Ovary (tissue), 9 donors: ENCODE data around the gene CLOCK. TPM values are rescaled to one million over a fixed set of nuclear protein-coding genes. Genes with fewer than 3 reads are reported as not detected.
A peak's percentile ranks its signal among the peaks of the same experiment; 100 is the strongest.

ENCODE experiments used
- DNase-seq, 5 donors: peaks; one replicate each; pipeline ENCODE4 v3.0.0-alpha.2; 2019 to 2020
- H3K27ac ChIP-seq, 2 donors: fragments of 200-600 bp; one replicate each; pipeline versions ENCODE4 v1.5.1 to v1.8.0; 2019 to 2022
- H3K27me3 ChIP-seq: fragments of 200-600 bp; one replicate; pipeline ENCODE4 v1.8.0; 2022
- H3K36me3 ChIP-seq: fragments of 200-600 bp; sonication (generic); one replicate; pipeline ENCODE4 v1.5.1; 2019
- H3K4me1 ChIP-seq: one replicate; pipeline ENCODE4 v1.8.1; 2013; ENCODE audit warnings: mild to moderate bottlenecking, moderate library complexity; ENCODE audit not compliant: insufficient read depth
- H3K4me3 ChIP-seq: fragments of 200-600 bp; sonication (generic); one replicate; pipeline ENCODE4 v1.5.1; 2017
- H3K9me3 ChIP-seq, 2 donors: fragments of 200-600 bp in 1 of 2; sonication (generic) in 1 of 2; one replicate each; pipeline versions ENCODE4 v1.5.1 to v1.8.1; 2013 to 2019; ENCODE audit warnings: mild to moderate bottlenecking in 1 of 2, moderate library complexity in 1 of 2
- CTCF ChIP-seq, 3 donors: fragments of 450-650 bp in 2 of 3; fragments of 200-600 bp in 1 of 3; IDR thresholded peaks; one replicate each; pipeline versions ENCODE4 v1.5.1 to v1.8.0; 2016 to 2022; ENCODE audit warnings: antibody characterized with exemption in 3 of 3, mild to moderate bottlenecking in 1 of 3
- EP300 ChIP-seq: sonication (generic); formaldehyde crosslinking; IDR thresholded peaks from one replicate; pipeline ENCODE4 v1.6.1; 2017; ENCODE audit warnings: antibody characterized with exemption
- POLR2A ChIP-seq: fragments of 450-650 bp; IDR thresholded peaks from one replicate; pipeline ENCODE4 v1.6.1; 2017; ENCODE audit warnings: antibody characterized with exemption, mild to moderate bottlenecking, moderate library complexity
- WGBS, 3 donors: extraction: QIAGEN DNeasy Blood & Tissue Kit in 1 of 3; methylation state at CpG; one replicate each; pipeline versions ENCODE4 v1.1.5 to v1.1.7; 2013 to 2017; 5-methylcytosine and 5-hydroxymethylcytosine counted together
- intact Hi-C, 4 donors: fragments of 100-400 bp; cut with DNase I; formaldehyde crosslinking; loops; one replicate each; pipeline versions ENCODE4 v1.11.0 to v1.15.1; 2022 to 2023
- polyA plus RNA-seq, 2 donors: library from polyadenylated mRNA; stranded (reverse); fragments of 200-250 nt in 1 of 2; fragments of 350-450 nt in 1 of 2; fragmentation: Illumina TruSeq in 1 of 2; extraction: RNeasy Lipid Tissue Mini Kit (QIAGEN cat#74804) in 1 of 2; gene quantifications; one replicate each; pipeline ENCODE4 v1.2.3, GENCODE V29; 2013 to 2014
- total RNA-seq, 7 donors: library from RNA; depleted of rRNA in 2 of 7; stranded (reverse); fragments of >200 nt in 2 of 7; fragmentation: NEBNext Ultra II Directional in 3 of 7; extraction: Animal tissue kit (Norgen Biotek cat#: 25700) in 3 of 7; gene quantifications; one replicate each; pipeline versions ENCODE4 v1.1.0 to v1.2.4, GENCODE V29; 2016 to 2023
- donor health status: DM: no; HTN: no; CAD: no; lungs with moderate emphysema.
- donor health status: DM: no; HTN: no; CAD: no.
- donor health status: Bipolar disorder and iron deficiency.
- donor health status: DM: yes; HTN: yes; CAD: no.
- donor health status: DM: no; HTN: no; CAD: no.
- donor health status: DM: yes; HTN: yes; CAD: no.

CLOCK gene
- total and polyA plus RNA-seq, 9 donors: 5.4 to 36.4 (median 27.5) TPM

- Histone ChIP-seq H3K27me3 (no peaks in the 10 kb centered on the region), H3K4me1 (no peaks in the 10 kb centered on the region), H3K36me3 (no peaks in the 10 kb centered on the region), H3K9me3 (no peaks in the 10 kb centered on the region), H3K4me3 (no peak overlapping the region), H3K27ac (no peak overlapping the region)
- intact Hi-C loops: loop anchor here in 1 of 4 donors (10.0 kb wide), 1 partner anchor 594 kb away; no protein-coding TSS in a partner anchor
- TF ChIP-seq CTCF (IDR thresholded peaks at IDR 0.05): no peak
- TF ChIP-seq EP300: no peak
- TF ChIP-seq POLR2A: no peak
- DNase-seq: no peak
- 87 to 92% (median 91%) methylated on average over 1 of the region's 1 CpG for WGBS, 3 donors
These were observed 22.3 kb upstream of the CLOCK start for GRCh38 chr4:55568905-55569504.

- intact Hi-C loops: loop anchor here in 1 of 4 donors (10.0 kb wide), 1 partner anchor 587 kb away; no protein-coding TSS in a partner anchor
- Histone ChIP-seq H3K27me3 (no peaks in the 10 kb centered on the region), H3K4me3 (no peak overlapping the region), H3K36me3 (no peaks in the 10 kb centered on the region), H3K27ac (no peak overlapping the region), H3K4me1 (no peaks in the 10 kb centered on the region), H3K9me3 (no peaks in the 10 kb centered on the region)
- no peak for DNase-seq
- 92 to 97% (median 95%) methylated on average over 1 of the region's 1 CpG for WGBS, 3 donors
- TF ChIP-seq EP300: no peak
These were observed 15.2 kb upstream of the CLOCK start for GRCh38 chr4:55561889-55562288.

GRCh38 chr4:55560096-55560495 lies 13.4 kb upstream of the CLOCK start:
- DNase-seq: no peak
- no peaks in the 10 kb centered on the region for H3K4me1 ChIP-seq
- H3K27me3 ChIP-seq: no peaks in the 10 kb centered on the region
- no peak overlapping the region for H3K27ac ChIP-seq
- intact Hi-C loops: loop anchor here in 1 of 4 donors (10.0 kb wide), 1 partner anchor 585 kb away; no protein-coding TSS in a partner anchor
- TF ChIP-seq EP300: no peak
- TF ChIP-seq POLR2A: no peak
- no peak for TF ChIP-seq CTCF (IDR thresholded peaks at IDR 0.05)
- H3K36me3 ChIP-seq: no peaks in the 10 kb centered on the region
- H3K4me3 ChIP-seq: no peak overlapping the region
- 77 to 82% (median 80%) methylated on average over 3 of the region's 3 CpGs for WGBS, 3 donors
- no peaks in the 10 kb centered on the region for H3K9me3 ChIP-seq

GRCh38 chr4:55554453-55555030 lies 7.8 kb upstream of the CLOCK start:
- TF ChIP-seq EP300 (no peak), CTCF (IDR thresholded peaks at IDR 0.05) (peak; percentile 13 to 37 (median 28))
- H3K27me3 ChIP-seq: no peaks in the 10 kb centered on the region
- H3K27ac ChIP-seq: no peak overlapping the region
- 15 to 25% (median 21%) methylated on average over 2 of the region's 2 CpGs for WGBS, 3 donors
- no peak for DNase-seq
- no peaks in the 10 kb centered on the region for H3K4me1 ChIP-seq
- H3K4me3 ChIP-seq: no peak overlapping the region
- no peaks in the 10 kb centered on the region for H3K9me3 ChIP-seq
- intact Hi-C loops: loop anchor here in 2 of 4 donors (5.0 to 10.0 kb wide), 3 partner anchors 207 to 580 kb away; partner anchors contain the start of gene SRD5A3 (in 2 of the 2)
- no peaks in the 10 kb centered on the region for H3K36me3 ChIP-seq
